GM19395 (cell line): Measurements from ENCODE around the gene SPINK13.
"Not testable (repeated sequence)": the region's sequence is repeated elsewhere in the genome, so short reads cannot be mapped to it uniquely, and the experiment has no call there.

Experiments used
- ATAC-seq: cut with Tn5 transposase; IDR thresholded peaks from one replicate; pipeline ENCODE4 v1.9.1; 2021; ENCODE audit warnings: mild to moderate bottlenecking, moderate library complexity; ENCODE audit not compliant: unreplicated experiment

SPINK13 gene, protein sequence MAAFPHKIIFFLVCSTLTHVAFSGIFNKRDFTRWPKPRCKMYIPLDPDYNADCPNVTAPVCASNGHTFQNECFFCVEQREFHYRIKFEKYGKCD

GRCh38 chr5:148268566-148268965, at the start of gene SPINK13:
TSS of gene SPINK13 (plus strand) at chr5:148268794. CDS start at chr5:148270073, 1,279 bp downstream.
- no peak for ATAC-seq

- no peak for ATAC-seq
Observed at GRCh38 chr5:148221508-148221907, 47.1 kb upstream of the SPINK13 start.

- no peak for ATAC-seq
Observed at GRCh38 chr5:148224117-148224742, 44.4 kb upstream of the SPINK13 start.

- ATAC-seq = no peak
Observed at GRCh38 chr5:148228392-148228984, 40.1 kb upstream of the SPINK13 start.

DNA sequence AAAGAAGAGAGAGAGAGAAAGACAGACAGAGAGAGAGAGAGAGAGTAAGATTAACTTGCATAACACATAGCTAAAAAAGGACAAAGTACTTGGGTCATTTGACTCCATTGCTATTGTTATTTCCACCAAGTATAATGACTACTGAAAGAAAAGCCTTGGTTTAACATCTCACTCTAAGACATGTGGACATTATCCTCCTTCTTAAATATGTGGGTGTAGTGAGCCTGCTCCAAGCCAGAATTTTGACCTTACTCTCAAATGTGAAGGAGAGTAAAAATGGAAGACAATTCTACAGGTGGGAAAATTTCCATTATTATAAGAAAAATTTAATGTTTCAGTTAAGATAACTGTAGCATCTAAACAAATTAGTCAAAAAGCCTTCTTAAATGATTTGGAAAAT, 38.8 kb upstream of the SPINK13 start:
- no peak for ATAC-seq

GRCh38 chr5:148230240-148230639, 38.4 kb upstream of the SPINK13 start:
- ATAC-seq = no peak

GRCh38 chr5:148237785-148238417, 30.7 kb upstream of the SPINK13 start:
- no peak for ATAC-seq

- ATAC-seq = no peak
Observed at GRCh38 chr5:148238418-148238794, 30.2 kb upstream of the SPINK13 start, which contains the start of gene MARCOL. TSS of gene MARCOL (plus strand) at chr5:148238525. CDS start at chr5:148238598, 73 bp downstream.

- no peak for ATAC-seq
Observed at GRCh38 chr5:148248894-148249293, 19.7 kb upstream of the SPINK13 start.

DNA sequence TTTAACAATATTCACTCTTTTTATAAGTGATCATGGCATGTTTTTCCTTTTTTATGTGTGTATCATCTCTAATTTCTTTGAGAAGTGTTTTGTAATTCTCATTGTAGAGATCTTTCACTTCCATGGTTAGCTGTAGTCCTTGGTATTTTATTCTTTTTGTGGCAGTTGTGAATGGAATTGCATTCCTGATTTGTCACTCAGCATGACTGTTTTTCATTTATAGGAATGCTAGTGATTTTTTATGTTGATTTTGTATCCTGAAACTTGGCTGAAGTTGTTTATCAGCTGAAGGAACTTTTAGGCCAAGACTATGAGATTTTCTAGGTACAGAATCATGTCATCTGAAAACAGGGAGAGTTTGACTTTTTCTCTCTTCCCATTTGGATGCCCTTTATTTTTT, 13.1 kb upstream of the SPINK13 start:
- no peak for ATAC-seq

DNA sequence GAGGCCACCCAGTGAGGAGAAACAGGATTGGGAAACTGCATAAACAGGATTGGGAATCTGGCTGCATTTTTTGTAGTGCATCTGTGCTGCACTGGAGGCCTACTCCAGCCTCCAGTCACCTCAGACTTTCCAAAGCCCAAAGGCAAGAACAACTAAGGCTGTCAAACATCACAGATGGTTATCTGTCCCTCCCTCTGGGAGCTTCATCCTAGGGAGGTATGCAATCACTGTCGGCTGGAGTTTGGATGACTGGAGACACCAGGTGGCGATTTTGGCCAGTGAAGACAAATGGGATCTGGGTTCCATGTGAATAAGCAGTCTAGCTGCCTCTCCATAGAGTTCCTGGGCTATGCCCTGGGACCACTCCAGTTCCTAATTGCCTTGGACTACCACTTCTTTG, 9.3 kb upstream of the SPINK13 start:
- no peak for ATAC-seq

GRCh38 chr5:148261221-148261620, 7.4 kb upstream of the SPINK13 start:
- no peak for ATAC-seq

DNA sequence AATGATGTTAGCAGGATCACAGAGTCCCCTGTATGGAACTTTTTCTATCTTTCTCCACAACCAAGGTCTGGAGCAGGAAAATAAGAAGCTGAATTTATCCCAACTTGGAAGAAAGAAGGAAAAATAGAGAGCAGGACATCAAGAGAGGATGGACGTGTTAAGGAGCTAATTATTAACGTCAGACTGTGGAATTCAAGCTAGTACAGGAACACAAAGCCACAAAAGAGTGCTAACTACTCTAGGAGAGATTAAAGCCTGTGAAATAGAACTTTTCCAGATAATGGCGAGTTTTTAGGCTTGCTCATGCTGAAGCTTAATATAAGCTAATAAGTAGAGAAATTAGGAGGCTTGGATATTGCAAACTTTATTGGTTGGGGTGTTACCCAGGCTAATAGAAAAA, 632 bp upstream of the SPINK13 start:
- no peak for ATAC-seq

DNA sequence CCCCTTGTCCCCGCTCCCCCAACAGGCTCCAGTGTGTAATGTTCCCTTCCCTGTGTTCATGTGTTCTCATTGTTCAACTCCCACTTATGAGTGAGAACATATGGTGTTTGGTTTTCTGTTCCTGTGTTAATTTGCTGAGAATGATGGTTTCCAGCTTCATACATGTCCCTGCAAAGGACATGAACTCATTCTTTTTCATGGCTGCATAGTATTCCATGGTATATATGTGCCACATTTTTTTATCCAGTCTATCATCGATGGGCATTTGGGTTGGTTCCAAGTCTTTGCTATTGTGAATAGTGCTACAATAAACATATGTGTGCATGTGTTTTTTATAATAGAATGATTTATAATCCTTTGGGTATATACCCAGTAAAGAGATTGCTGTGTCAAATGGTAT, 6.5 kb downstream of the SPINK13 start:
- ATAC-seq = not testable (repeated sequence)

- ATAC-seq = not testable (repeated sequence)
Observed at GRCh38 chr5:148280893-148281292, 12.3 kb downstream of the SPINK13 start.

- not testable (repeated sequence) for ATAC-seq
Observed at GRCh38 chr5:148281336-148281735, 12.7 kb downstream of the SPINK13 start.

GRCh38 chr5:148290271-148291195, 21.9 kb downstream of the SPINK13 start:
- no peak for ATAC-seq

DNA sequence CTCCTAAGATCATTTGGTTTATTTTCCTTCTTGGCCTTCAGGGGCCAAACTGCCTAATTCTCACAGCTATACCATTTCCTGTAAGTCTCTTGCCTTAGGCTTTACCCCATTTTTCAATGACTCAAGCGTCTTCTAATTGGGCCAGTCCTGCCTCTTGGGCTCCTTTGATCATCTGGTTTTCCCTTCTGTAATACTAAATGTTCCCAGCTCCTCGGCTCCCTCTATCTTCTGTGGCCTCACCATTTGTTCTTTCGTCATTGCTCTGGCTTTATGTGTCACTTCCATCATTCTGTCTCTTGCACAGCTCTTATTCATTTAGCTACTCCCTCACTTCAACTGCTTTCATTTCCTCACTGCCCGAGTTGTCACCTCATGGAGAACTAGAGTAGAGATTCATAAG, 29.1 kb downstream of the SPINK13 start:
- ATAC-seq = no peak

- ATAC-seq = no peak
Observed at GRCh38 chr5:148306446-148306845, 37.9 kb downstream of the SPINK13 start.

- ATAC-seq = no peak
Observed at GRCh38 chr5:148309019-148309418, 40.4 kb downstream of the SPINK13 start.

DNA sequence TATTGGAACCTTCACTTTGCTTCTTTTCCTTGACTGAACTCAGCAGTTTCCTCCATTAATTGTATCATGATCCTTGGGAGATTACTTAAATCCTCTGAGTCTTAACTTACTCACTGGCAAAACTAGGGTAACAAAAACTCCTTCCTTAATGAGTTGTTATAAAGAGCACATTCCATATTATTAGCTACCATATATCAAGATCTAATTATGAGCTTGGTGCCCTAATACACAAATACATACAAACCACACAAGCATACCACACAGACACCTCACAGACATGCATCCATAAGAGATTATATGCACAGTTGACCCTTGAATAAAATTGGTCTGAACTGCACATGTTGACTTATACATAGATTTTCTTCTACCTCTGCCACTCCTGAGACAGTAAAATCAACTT, 41.2 kb downstream of the SPINK13 start:
- ATAC-seq = no peak
